ENCODE data around the gene PTGFRN.

The PTGFRN gene

DNA sequence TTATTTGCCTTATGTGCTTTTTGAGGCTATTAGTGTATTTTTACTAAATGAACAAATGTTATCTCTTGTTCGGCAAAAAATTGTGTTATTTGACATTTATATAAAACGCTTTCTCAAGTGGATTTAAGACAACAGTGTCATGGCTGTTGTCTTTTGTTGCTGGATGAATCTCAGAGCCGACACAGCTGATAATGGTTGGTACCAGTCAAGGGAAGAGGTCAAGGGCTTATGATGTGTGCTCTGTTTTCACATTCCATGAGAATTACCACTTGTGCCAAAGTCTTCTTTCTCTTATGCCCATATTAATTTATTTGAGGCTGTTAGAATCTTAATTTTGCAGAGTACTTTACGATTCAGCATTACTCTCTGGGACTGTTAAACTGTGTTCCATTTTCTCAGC is 74.0 kb downstream of the PTGFRN start:
- intact Hi-C loops (cut with DNase I; ENCODE audit: low total_unique reads), result no loop called here
- TF ChIP-seq, protein P1, sequence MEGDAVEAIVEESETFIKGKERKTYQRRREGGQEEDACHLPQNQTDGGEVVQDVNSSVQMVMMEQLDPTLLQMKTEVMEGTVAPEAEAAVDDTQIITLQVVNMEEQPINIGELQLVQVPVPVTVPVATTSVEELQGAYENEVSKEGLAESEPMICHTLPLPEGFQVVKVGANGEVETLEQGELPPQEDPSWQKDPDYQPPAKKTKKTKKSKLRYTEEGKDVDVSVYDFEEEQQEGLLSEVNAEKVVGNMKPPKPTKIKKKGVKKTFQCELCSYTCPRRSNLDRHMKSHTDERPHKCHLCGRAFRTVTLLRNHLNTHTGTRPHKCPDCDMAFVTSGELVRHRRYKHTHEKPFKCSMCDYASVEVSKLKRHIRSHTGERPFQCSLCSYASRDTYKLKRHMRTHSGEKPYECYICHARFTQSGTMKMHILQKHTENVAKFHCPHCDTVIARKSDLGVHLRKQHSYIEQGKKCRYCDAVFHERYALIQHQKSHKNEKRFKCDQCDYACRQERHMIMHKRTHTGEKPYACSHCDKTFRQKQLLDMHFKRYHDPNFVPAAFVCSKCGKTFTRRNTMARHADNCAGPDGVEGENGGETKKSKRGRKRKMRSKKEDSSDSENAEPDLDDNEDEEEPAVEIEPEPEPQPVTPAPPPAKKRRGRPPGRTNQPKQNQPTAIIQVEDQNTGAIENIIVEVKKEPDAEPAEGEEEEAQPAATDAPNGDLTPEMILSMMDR (IDR thresholded peaks at IDR 0.05), result no peak
- no peak overlapping the region for H3K27ac ChIP-seq

DNA sequence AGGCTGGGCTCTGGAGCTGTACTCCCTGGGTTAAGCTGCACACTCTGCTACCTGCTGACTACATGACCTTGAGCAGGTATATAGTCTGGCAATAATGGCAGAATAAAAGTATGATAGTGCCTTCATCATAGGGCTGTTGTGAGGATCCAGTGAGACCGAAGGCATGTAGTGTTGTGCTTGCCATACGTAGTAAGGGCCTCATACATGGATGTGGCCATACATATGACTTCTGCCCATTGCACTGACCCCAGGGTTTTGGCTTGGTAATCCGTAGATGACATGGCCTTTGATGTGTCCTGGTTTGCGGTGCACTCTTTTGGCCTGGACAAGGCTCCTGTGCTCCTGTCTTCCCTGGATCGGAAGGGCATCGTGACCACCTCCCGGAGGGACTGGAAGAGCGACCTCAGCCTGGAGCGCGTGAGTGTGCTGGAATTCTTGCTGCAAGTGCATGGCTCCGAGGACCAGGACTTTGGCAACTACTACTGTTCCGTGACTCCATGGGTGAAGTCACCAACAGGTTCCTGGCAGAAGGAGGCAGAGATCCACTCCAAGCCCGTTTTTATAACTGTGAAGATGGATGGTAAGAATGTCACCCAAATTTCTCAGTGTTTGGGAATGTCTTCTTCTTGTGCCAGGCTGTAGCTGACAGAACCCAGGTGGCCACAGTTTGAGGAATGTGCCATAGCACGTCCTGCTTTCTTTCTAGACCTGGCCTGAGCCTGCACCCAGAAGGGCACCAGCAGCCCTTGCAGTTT is 74.9 kb downstream of the PTGFRN start:
- H3K27me3 ChIP-seq, result no peaks in the 10 kb centered on the region
- no peak overlapping the region for H3K4me3 ChIP-seq
- H3K4me1 ChIP-seq, result peaks cover 0 to 4% (median 0%) of the 10 kb centered on the region in 4 donors
- TF ChIP-seq, protein P1 (IDR thresholded peaks at IDR 0.05), result no peak
- DNase-seq, result no peak
- H3K36me3 ChIP-seq, result no peaks in the 10 kb centered on the region
- no peak overlapping the region for H3K27ac ChIP-seq
- intact Hi-C loops (cut with DNase I; ENCODE audit: low total_unique reads), result no loop called here
- H3K9me3 ChIP-seq, result no peaks in the 10 kb centered on the region

More for the DNA sequence above, 74.0 kb downstream of the PTGFRN start:
- Histone ChIP-seq H3K27me3 (no peaks in the 10 kb centered on the region), H3K4me3 (no peak overlapping the region), H3K36me3 (no peaks in the 10 kb centered on the region), H3K9me3 (no peaks in the 10 kb centered on the region), H3K4me1 (peaks cover 0 to 4% (median 0%) of the 10 kb centered on the region in 4 donors)
- no peak for DNase-seq

DNA sequence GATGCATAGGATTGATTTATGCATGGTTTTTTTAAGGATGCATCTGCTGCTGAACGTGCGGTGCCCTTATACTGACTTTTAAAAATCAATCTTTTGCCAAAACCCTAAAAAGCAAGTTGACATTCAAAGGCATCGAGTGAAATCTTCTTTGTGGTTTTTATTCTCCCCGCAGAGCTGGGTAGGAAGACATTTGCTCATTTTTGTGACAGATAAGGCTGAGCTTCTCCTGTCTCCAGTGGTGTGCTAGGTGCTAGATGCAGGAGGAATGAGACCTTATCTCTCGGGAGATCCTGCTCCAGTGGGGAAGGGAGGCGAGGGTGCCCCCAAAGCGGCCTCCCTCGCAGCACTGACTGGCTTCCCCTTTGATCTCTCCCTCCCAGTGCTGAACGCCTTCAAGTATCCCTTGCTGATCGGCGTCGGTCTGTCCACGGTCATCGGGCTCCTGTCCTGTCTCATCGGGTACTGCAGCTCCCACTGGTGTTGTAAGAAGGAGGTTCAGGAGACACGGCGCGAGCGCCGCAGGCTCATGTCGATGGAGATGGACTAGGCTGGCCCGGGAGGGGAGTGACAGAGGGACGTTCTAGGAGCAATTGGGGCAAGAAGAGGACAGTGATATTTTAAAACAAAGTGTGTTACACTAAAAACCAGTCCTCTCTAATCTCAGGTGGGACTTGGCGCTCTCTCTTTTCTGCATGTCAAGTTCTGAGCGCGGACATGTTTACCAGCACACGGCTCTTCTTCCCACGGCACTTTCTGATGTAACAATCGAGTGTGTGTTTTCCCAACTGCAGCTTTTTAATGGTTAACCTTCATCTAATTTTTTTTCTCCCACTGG is 76.9 kb downstream of the PTGFRN start:
- H3K27me3 ChIP-seq, result no peaks in the 10 kb centered on the region
- intact Hi-C loops (cut with DNase I; ENCODE audit: low total_unique reads), result no loop called here
- peaks cover 0 to 4% (median 0%) of the 10 kb centered on the region in 4 donors for H3K4me1 ChIP-seq
- H3K4me3 ChIP-seq, result no peak overlapping the region
- DNase-seq, result no peak
- no peak overlapping the region for H3K27ac ChIP-seq
- H3K36me3 ChIP-seq, result no peaks in the 10 kb centered on the region
- TF ChIP-seq, protein P1 (IDR thresholded peaks at IDR 0.05), result no peak
- no peaks in the 10 kb centered on the region for H3K9me3 ChIP-seq

DNA sequence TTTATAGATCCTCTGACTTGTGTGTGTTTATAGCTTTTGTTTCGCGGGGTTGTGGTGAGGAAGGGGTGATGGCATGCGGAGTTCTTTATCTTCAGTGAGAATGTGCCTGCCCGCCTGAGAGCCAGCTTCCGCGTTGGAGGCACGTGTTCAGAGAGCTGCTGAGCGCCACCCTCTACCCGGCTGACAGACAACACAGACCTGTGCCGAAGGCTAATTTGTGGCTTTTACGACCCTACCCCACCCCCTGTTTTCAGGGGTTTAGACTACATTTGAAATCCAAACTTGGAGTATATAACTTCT is 77.5 kb downstream of the PTGFRN start:
- Histone ChIP-seq H3K9me3 (no peaks in the 10 kb centered on the region), H3K27ac (no peak overlapping the region), H3K27me3 (no peaks in the 10 kb centered on the region), H3K36me3 (no peaks in the 10 kb centered on the region), H3K4me1 (peaks cover 0 to 4% (median 0%) of the 10 kb centered on the region in 4 donors), H3K4me3 (no peak overlapping the region)
- TF ChIP-seq, protein P1 (IDR thresholded peaks at IDR 0.05), result no peak
- intact Hi-C loops (cut with DNase I; ENCODE audit: low total_unique reads), result no loop called here
- DNase-seq, result no peak

DNA sequence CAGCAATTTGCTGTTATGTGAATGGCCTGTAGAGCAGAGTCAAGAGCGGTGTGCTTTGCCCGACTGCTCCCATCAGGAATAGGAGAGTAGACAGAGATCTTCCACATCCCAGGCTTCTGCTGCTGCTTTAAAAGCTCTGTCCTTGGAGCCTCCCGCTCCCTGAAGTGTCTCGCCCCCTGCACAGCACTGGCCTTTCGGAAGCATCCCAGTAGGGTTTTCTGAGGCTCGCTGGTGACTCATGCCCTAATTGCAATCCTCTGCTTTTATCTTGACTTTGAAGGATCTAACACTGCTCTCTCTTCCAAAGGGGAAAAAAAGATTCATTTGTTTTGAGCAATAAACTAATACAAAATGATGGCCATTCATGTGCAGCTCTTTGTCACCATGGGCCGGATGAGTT is 78.5 kb downstream of the PTGFRN start:
- Histone ChIP-seq H3K36me3 (no peaks in the 10 kb centered on the region), H3K4me3 (no peak overlapping the region), H3K4me1 (no peaks in the 10 kb centered on the region), H3K27ac (no peak overlapping the region), H3K27me3 (no peaks in the 10 kb centered on the region), H3K9me3 (no peaks in the 10 kb centered on the region)
- intact Hi-C loops (cut with DNase I; ENCODE audit: low total_unique reads), result no loop called here
- DNase-seq, result no peak
- TF ChIP-seq, protein P1 (IDR thresholded peaks at IDR 0.05), result no peak

Data from tibial artery (tissue), 4 donors.